Measurements from ENCODE around the gene RXFP4.
A peak's percentile ranks its signal among the peaks of the same experiment; 100 is the strongest.

- TF ChIP-seq CTCF (IDR thresholded peaks at IDR 0.05) (peak; percentile 55), YY1 (IDR thresholded peaks at IDR 0.05; ENCODE audit: low read depth) (no peak), USF1 (IDR thresholded peaks at IDR 0.05; ENCODE audit: borderline replicate concordance, low read depth) (peak; percentile 58; the same call in 1 of the 2 replicates), GATA2 (CRISPR knock-in tag; IDR thresholded peaks at IDR 0.05) (no peak), MXI1 (IDR thresholded peaks at IDR 0.05; ENCODE audit: low read depth, low read length) (no peak)
These were observed 20.5 kb downstream of the RXFP4 start for GRCh38 chr1:155961937-155962336.
